NCI-H345 (cell line): Measurements from ENCODE around the gene CCDC40.

ENCODE experiments used
- DNase-seq: peaks from one replicate; lab custom pipeline; 2025; lab: John Stamatoyannopoulos, UW

The CCDC40 gene

GRCh38 chr17:80047176-80047575 lies 10.7 kb downstream of the CCDC40 start:
- peak; percentile 95 for DNase-seq

DNA sequence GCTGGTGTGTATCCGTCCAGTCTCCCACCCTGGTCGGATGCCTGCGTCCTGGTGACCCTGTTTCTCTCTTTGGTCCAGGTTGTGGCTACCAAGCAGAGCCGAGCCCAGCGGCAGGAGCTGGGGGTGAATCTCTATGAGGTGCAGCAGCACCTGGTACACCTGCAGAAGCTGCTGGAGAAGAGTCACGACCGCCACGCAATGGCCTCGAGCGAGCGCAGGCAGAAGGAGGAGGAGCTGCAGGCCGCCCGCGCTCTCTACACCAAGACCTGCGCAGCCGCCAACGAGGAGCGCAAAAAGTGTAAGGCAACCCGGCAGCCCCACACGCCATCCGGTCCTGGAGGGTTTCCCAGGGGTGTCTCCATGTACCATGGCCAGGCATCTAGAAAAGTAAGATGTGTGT lies 13.5 kb downstream of the CCDC40 start:
- no peak for DNase-seq

DNA sequence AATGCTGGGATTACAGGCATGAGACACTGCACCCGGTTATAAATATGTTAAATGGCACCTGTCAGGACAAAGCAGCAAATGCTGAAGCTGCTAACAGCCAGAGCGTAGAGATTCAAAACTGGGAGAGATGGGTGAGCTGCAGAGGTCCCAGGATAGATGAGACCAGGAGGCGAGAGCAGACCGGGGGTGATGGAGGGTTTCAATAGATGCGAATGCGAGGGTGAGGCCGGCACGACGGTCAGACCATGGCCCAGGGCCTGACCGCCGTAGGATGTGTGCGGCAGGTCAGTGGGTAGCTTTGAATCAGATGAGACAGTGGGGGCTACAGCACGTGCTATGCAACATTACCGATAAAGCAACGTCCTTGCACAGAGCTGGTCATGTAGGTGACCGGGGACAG lies 14.3 kb downstream of the CCDC40 start:
- DNase-seq, result no peak

GRCh38 chr17:80051681-80052080 lies 15.2 kb downstream of the CCDC40 start:
- no peak for DNase-seq

DNA sequence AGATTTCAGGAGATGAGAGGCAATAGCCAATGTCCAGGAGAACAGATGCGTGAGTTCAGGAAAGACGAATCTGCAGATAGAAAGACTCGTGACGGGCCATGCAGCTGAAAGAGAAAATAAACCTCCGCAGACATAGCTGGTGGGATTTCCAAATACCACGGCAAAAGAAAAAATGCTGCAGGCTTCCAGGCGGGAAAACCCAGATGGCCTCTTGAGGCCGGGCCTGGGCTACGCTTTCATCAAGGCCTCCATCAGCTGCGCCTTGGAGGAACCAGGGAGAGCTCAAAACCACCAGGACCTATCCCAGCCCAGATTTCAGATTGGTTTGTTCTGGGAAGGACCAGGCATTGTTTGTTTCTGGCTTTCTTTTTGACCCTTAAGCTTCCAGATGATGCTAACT lies 16.7 kb downstream of the CCDC40 start:
- no peak for DNase-seq

- no peak for DNase-seq
Measured at GRCh38 chr17:80055597-80055996, 19.2 kb downstream of the CCDC40 start.

- no peak for DNase-seq
Measured at GRCh38 chr17:80058311-80058955, 22.0 kb downstream of the CCDC40 start.

- no peak for DNase-seq
Measured at GRCh38 chr17:80060644-80061043, 24.2 kb downstream of the CCDC40 start.

GRCh38 chr17:80061421-80061820 lies 25.0 kb downstream of the CCDC40 start:
- DNase-seq, result no peak

- DNase-seq, result no peak
Measured at GRCh38 chr17:80063830-80064585, 27.6 kb downstream of the CCDC40 start.

DNA sequence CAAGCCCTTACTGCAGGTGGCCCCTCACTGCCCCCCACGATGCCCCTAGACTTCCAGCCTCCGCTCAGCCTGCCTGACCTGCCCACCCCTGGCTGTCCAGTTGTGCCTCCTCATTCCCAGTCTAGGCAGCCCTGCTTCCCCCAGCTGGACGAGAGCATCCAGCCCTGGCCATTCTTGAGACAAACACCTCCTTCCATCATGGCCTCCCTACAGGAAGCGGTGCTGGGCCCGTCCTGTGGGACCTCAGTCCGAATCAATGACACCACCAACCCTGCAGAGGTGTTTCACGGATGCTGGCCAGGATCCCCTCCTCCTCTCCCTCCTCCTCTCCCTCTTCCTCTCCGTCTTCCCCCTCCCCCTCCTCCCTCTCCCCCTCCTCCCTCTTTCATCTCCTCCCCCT lies 28.3 kb downstream of the CCDC40 start:
- DNase-seq, result no peak

DNA sequence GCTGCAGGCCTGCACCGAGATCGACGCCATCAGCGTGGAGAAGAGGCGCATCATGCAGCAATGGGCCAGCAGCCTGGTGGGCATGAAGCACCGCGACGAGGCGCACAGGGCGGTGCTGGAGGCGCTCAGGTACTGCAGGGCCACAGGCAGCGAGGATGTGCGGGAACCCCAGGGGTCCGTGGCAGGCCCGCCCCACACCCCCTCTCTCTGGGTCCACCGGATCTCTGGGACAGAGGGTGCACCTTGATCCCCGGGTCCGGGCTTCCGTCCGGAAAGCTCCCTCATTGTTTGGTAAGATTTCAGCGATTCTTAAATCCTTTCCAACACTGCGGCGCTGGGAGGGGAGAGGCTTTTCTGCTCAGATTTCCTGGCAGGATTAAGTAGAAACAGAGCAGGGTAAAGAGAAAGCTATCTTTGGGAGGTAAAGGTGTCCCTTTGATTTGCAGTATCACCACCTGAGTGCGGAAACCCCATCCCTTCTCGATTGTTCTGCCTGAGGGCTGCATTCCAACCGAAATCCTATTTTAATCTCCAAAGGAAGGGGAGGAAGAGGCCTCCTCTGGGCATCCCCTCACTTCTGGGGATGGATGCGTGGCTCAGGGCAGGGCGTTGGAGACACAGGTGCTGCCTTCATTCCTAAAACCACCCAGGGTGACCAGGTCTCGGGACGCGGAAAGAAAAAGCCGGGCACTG lies 29.2 kb downstream of the CCDC40 start:
- DNase-seq, result no peak

- no peak for DNase-seq
Measured at GRCh38 chr17:80067393-80067986, 31.0 kb downstream of the CCDC40 start.

GRCh38 chr17:80068301-80069222 lies 32.1 kb downstream of the CCDC40 start:
- no peak for DNase-seq

- no peak for DNase-seq
Measured at GRCh38 chr17:80070375-80071115, 34.1 kb downstream of the CCDC40 start.

- DNase-seq, result no peak
Measured at GRCh38 chr17:80071116-80071841, 34.8 kb downstream of the CCDC40 start.

DNA sequence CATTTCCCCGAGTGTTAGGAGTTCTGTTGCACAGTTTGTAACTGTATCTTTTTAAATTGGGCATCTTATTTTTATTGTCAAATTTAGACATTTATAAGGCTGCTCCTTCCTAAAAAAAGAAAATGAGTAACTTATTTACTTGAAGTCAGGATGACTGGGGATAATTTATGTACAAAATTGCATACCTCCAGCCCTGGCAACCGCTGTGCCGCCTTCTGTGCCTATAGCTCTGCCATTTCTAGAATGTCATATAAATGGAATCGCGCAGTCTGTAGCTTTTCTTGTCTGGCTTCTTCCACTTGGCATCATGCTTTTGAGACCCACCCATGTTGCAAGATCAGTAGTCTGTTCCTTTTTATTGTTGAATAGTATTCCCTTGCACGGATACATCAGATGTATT lies 36.0 kb downstream of the CCDC40 start:
- DNase-seq, result no peak

DNA sequence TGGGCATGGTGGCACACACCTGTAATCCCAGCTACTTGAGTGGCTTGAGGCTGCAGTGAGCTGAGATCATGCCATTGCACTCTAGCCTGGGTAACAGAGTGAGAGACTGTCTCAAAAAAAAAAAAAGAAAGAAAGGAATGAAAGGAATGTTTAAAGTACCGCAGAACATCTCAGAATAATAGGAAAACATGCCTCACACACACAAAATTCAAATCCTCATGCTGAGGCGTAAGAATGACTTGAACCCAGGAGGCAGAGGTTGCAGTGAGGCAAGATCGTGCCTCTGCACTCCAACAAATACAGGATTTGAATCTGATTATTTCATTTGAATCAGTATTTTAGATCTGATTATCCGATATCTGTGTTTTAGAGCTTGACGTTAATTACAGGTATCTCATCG lies 43.6 kb downstream of the CCDC40 start:
- no peak for DNase-seq

- no peak for DNase-seq
Measured at GRCh38 chr17:80081596-80081995, 45.2 kb downstream of the CCDC40 start.

DNA sequence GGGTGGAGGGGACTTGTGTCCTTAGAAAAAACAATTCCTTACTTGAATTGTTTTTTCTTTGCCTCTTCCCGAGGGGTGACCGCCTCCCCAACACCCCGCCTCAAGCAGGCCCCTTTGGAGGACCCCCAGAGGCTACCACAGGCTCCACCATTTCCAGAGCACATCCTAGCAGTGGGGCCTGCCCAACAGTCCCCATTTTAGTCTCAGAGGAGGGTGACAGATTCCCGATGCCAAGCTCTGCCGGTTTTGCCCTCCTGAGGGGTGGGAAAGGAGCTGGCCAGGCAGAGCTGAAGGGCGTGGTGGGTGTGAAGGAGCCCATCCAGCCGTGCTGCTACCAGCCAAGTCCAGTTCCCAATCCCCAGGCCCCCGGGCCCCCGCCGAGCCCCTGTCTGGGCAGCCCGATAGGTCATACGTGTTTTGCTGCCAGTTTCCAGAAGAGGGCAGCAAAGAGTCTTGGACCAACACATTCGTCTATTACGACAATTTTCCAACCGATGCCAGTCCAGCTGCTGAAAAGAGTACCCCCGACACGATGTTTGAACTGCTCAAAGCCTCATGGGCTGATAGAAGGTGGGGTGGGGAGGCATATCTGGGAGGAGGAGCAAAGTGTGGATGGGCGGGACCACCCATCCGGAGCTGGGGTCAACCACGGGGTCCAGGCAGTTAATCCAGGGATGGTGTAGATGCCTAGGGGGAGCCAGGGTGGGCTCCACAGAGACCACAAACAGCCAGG lies 46.1 kb downstream of the CCDC40 start:
- DNase-seq, result peak; percentile 54
